HUES48 (cell line): ENCODE measurements around the gene SERGEF.

ENCODE experiments used
- H3K27ac ChIP-seq: one replicate; pipeline ENCODE4 v1.7.0; 2013; ENCODE audit warnings: low read depth, low read length, inconsistent platforms
- H3K27me3 ChIP-seq: 2 replicates; pipeline ENCODE4 v1.6.1; 2013; ENCODE audit warnings: mild to moderate bottlenecking, low read length; ENCODE audit not compliant: control insufficient read depth, insufficient read depth
- H3K36me3 ChIP-seq: 2 replicates; pipeline ENCODE4 v1.6.1; 2013; ENCODE audit warnings: low read length; ENCODE audit not compliant: control insufficient read depth, insufficient read depth
- H3K4me1 ChIP-seq: 2 replicates; pipeline ENCODE4 v1.6.1; 2013; ENCODE audit warnings: mild to moderate bottlenecking, low read length; ENCODE audit not compliant: control insufficient read depth, insufficient read depth
- H3K4me3 ChIP-seq: 2 replicates; pipeline ENCODE4 v1.5.1; 2013; ENCODE audit warnings: mild to moderate bottlenecking, low read depth, low read length
- H3K9ac ChIP-seq: 2 replicates; pipeline ENCODE4 v1.6.1; 2013; ENCODE audit warnings: mild to moderate bottlenecking, low read depth, low read length, moderate library complexity
- H3K9me3 ChIP-seq: 2 replicates; pipeline ENCODE4 v1.6.1; 2013; ENCODE audit warnings: low read length; ENCODE audit not compliant: control insufficient read depth, insufficient read depth

SERGEF gene

DNA sequence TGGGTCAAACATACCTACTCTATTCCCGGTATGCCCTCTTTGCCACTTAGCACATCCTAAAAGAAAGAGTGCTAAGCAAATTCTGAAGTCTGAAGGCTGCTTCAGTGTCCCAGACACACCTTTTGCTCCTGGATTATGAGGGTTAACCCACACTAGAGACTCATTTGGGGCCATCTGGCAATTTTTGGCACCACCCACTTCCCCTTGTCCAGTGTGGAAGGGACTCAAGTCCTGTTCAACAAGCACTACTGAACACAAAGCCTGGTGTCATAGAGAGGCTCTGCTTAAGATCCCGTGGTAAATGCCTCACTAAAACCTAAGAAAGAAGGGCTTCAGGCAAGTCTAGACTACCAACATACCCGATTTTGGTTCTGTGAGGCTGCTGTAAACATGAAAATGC, 85.8 kb downstream of the SERGEF start:
- Histone ChIP-seq H3K36me3 (0 out of 2 replicates have a peak, but pooled peaks cover 3% of the 10 kb centered on the region), H3K9me3 (no peaks in the 10 kb centered on the region), H3K9ac (no peak overlapping the region), H3K27ac (no peak overlapping the region), H3K4me1 (peaks cover 12% of the 10 kb centered on the region), H3K27me3 (no peaks in the 10 kb centered on the region), H3K4me3 (no peak overlapping the region)

DNA sequence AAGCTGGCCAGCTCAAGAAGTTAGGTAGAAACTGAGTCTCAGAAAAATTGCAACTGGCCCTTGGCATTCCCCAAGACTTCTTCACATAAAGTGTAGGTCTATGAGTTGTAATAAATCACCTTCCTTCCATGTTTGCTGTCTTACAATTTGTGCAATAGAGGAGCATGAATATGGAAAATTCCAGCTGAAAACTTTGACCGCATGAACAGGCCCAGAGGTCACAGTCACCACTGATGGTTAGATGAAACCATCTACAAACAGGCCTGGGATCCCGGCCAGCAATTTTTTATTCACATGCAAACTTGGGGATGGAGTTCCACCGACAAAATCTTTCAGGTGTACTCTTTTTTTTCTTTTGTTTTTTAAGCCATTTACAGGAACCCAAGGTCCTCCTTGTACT, 88.1 kb downstream of the SERGEF start:
- Histone ChIP-seq H3K9ac (no peak overlapping the region), H3K4me3 (no peak overlapping the region), H3K27ac (no peak overlapping the region)

DNA sequence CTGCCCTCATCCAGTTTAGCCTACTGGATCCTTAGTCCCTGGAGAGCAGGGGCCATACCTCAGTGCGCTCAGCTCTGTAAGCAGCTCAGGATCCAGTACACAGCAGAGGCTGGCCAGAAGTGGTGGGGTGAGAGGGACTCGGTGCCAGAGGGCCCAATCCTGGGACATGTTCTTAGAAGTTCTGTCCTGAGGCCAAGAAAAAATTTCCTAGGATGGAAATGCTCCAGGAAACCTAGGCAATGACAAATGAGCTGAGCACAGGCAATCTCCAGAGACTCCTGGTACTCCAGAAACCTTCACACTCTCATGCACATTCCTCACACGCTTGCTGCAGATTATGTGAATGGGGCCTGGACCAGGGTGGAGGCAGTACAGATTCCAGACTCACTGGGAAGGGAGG, 89.6 kb downstream of the SERGEF start:
- no peak overlapping the region for H3K27ac ChIP-seq
- no peaks in the 10 kb centered on the region for H3K9me3 ChIP-seq
- peaks cover 13% of the 10 kb centered on the region for H3K4me1 ChIP-seq
- no peaks in the 10 kb centered on the region for H3K27me3 ChIP-seq
- H3K4me3 ChIP-seq: no peak overlapping the region
- H3K9ac ChIP-seq: no peak overlapping the region
- H3K36me3 ChIP-seq: 0 out of 2 replicates have a peak, but pooled peaks cover 3% of the 10 kb centered on the region

More for the DNA sequence above, 88.1 kb downstream of the SERGEF start:
- Histone ChIP-seq H3K27me3 (no peaks in the 10 kb centered on the region), H3K4me1 (peaks cover 5% of the 10 kb centered on the region; the same call in 1 of the 2 replicates), H3K36me3 (0 out of 2 replicates have a peak, but pooled peaks cover 3% of the 10 kb centered on the region), H3K9me3 (no peaks in the 10 kb centered on the region)

DNA sequence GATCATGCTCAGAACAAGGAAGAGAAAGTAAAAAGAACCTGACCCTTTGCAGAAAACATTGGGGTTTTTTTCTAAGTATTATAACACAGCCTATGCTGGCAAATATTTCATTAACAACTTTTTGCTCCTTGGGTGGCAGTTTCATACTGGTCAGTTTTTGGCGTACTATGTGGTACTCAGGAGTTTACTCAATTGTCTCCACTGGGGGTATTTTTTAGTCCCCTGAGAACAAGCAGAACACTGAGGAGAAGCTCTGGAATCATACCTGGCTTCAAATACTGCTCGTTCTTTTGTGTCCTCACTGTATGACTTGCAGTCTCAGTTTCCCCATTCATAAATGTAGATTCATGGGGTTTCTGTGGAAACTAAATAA, 90.4 kb downstream of the SERGEF start:
- H3K9ac ChIP-seq: no peak overlapping the region
- H3K9me3 ChIP-seq: no peaks in the 10 kb centered on the region
- H3K27ac ChIP-seq: no peak overlapping the region
- H3K36me3 ChIP-seq: 0 out of 2 replicates have a peak, but pooled peaks cover 3% of the 10 kb centered on the region
- no peak overlapping the region for H3K4me3 ChIP-seq
- no peaks in the 10 kb centered on the region for H3K27me3 ChIP-seq
- H3K4me1 ChIP-seq: peaks cover 22% of the 10 kb centered on the region

DNA sequence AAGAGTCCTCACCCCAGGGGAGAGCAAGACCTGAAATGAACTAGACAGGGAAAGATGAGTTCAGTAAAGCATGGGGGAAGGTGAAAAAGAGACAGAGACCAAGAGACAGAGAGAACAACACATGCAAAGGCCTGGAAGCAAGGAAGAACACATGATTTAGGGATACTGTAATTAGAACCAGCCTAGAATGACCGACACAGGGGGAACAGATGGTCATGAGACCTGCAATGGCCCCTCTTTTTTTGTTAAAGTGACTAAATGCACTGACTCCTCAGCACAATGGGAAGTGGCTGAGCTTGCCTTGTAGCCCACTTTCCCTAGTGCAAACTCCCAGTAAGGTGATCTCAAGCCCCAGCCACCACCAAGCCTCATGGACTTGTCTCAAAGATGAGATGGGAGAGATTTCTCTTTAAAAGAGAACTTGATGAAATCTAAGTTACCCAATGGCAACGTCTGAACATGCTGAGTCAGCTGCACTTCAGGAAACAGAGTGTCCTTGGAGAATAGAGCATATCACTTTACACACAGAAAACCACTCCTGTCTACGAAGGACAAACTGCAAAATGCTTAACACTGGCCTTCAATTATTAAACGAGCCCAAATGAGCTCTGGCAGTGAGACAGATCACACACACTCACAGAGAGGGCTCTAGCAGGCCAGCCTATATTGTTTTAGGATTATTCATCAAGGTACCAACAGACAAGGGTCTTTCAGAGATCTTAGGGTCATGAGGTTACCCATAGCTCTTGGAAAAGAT, 91.0 kb downstream of the SERGEF start:
- no peak overlapping the region for H3K27ac ChIP-seq
- peaks cover 25% of the 10 kb centered on the region for H3K4me1 ChIP-seq
- no peaks in the 10 kb centered on the region for H3K9me3 ChIP-seq
- H3K4me3 ChIP-seq: no peak overlapping the region
- H3K27me3 ChIP-seq: no peaks in the 10 kb centered on the region
- H3K9ac ChIP-seq: no peak overlapping the region
- H3K36me3 ChIP-seq: 0 out of 2 replicates have a peak, but pooled peaks cover 3% of the 10 kb centered on the region

DNA sequence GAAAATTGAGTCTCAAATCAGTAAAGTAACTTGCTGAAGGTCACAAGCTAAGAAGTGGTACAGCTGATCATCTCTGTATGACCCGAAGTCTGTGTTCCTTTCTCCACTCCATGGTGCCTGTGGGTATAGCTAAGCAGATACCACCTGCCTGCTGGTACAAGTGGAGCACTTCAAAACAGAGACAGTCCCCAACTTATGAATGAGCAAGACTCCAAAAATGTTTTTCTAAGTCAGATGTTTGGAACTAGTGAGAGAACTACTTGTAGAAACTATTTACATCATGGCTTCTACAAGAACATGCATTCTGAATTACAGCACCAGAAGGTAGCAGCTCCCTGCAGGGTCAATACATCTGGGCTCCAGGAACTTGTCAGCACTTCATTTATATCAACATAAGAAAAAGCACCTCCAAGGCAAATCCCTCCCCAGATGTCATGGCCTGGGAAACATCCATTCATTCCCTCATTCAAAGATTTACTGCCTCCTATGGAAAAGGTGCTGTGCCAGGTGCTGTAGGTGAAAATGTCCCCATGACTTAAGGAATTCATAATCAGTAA, 94.7 kb downstream of the SERGEF start:
- Histone ChIP-seq H3K27me3 (no peaks in the 10 kb centered on the region), H3K4me1 (peaks cover 25% of the 10 kb centered on the region), H3K9ac (no peak overlapping the region), H3K27ac (peak overlapping the region; percentile 62), H3K4me3 (no peak overlapping the region), H3K9me3 (no peaks in the 10 kb centered on the region), H3K36me3 (0 out of 2 replicates have a peak, but pooled peaks cover 3% of the 10 kb centered on the region)

DNA sequence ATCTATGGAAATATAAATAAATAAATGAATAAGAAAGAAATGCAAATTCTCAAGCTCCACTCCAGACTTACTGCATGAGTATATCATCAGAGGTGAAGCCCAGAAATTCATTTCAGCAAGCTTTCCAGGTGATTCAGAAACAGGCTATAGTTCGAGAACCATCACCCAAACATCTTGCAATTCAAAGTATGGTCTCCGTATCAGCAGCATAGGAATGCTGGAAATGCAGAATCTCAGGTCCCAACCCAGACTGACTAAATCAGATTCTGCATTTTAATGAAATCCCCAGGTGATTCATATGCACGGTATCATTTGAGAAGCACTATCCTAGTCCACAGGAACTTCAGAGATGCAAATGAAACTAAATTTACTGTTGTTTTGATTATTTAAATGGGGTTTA, 95.3 kb downstream of the SERGEF start:
- Histone ChIP-seq H3K36me3 (no peaks in the 10 kb centered on the region), H3K4me3 (no peak overlapping the region), H3K4me1 (peaks cover 25% of the 10 kb centered on the region), H3K27me3 (no peaks in the 10 kb centered on the region), H3K9me3 (no peaks in the 10 kb centered on the region), H3K9ac (no peak overlapping the region), H3K27ac (peak overlapping the region; percentile 62)

DNA sequence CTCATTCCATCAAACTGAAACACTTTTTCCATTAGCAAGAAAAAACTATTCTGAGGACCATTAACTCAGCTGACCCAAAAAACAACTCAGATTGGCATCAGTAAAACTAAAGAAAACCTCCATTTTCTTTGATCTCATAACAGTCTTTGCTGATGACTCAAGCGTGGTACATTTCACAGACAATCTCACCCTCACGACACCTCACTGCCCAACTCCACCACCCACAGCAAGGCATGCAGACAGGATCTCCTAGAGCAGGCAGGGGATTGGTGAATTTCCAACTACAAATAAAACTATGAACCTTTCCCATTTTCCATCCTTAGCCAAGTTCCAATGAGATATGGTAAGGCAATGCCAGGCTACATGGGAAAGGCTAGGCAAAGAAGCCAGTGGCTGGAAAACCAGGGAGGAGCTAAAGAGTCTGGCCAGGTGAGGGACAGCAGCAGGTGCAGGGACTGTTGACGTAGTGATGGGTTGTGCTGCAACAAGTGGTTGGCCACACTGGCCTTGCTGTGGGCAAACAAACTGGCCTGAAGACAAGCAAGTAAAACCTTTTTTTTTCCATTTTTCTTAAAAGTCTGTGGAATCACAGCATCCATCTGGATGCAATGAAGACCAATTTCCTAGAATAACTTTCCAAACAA, 97.2 kb downstream of the SERGEF start:
- Histone ChIP-seq H3K4me3 (no peak overlapping the region), H3K27me3 (no peaks in the 10 kb centered on the region), H3K9me3 (no peaks in the 10 kb centered on the region), H3K9ac (no peak overlapping the region), H3K4me1 (peaks cover 20% of the 10 kb centered on the region), H3K27ac (no peak overlapping the region), H3K36me3 (no peaks in the 10 kb centered on the region)

DNA sequence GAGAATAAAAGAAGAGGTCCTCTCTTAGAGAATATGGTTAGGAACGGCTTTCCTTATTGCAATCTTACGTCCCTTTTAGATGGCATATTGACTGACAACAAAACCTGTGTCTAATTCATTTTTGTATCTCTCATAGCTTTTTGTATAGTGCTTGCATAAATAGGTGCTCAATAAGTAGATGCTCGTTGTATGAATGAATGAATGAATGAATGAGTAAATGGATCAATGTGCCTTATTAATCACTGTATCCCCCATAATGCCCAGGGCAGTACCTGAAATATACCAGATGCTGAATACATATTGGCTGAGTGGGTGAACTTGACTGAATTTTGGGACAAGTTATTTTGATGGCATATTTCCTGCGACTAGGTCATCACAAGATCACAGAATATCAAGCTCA, 97.9 kb downstream of the SERGEF start:
- Histone ChIP-seq H3K4me3 (no peak overlapping the region), H3K9ac (no peak overlapping the region), H3K4me1 (peaks cover 20% of the 10 kb centered on the region), H3K27me3 (no peaks in the 10 kb centered on the region), H3K36me3 (no peaks in the 10 kb centered on the region), H3K9me3 (no peaks in the 10 kb centered on the region), H3K27ac (no peak overlapping the region)

DNA sequence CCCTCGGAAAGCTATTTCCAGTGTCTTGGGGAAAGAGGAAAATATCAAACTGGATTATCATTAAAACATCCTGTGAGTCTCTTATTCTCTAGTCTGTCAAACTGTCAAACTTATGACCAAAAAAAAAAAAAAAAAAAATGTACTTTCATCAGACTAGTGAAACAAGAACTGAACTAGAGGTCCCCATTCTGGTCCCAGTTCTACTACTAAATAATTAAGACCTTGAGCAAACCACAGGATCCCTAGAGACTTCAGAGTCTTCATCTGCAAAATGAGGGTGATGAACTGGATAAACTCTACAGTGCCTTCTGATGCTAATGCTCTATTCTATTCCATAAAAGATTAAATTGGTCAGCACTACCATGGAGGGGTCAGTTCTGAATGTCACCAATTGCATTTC, 105.8 kb downstream of the SERGEF start:
- no peaks in the 10 kb centered on the region for H3K27me3 ChIP-seq
- H3K9ac ChIP-seq: no peak overlapping the region
- no peaks in the 10 kb centered on the region for H3K36me3 ChIP-seq
- H3K4me3 ChIP-seq: no peak overlapping the region
- H3K27ac ChIP-seq: no peak overlapping the region
- H3K4me1 ChIP-seq: peaks cover 11% of the 10 kb centered on the region
- no peaks in the 10 kb centered on the region for H3K9me3 ChIP-seq

DNA sequence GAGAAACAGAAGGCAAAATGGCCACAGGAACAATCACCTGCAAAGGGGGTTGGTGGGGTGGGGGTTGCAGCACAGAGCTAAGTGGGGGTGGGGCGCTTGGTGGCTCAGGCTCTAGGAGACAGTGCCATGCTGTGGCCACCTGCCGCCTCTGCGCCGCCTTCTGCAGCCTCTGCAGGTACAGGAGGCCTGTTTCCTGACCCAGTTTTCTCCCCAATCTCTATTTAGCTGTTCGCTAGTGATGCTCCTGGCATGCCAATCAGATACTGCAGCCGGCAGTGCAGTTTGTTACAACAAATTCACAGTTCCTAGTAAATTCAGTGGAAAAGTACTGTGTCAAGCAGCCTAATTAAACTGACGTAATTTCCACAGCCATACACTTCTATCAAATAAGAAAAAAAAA, 106.4 kb downstream of the SERGEF start:
- H3K4me3 ChIP-seq: no peak overlapping the region
- H3K27ac ChIP-seq: no peak overlapping the region
- H3K36me3 ChIP-seq: no peaks in the 10 kb centered on the region
- H3K27me3 ChIP-seq: no peaks in the 10 kb centered on the region
- H3K4me1 ChIP-seq: peaks cover 11% of the 10 kb centered on the region
- H3K9ac ChIP-seq: 0 out of 2 replicates have a peak overlapping the region, but pooled peaks have one; percentile 34
- H3K9me3 ChIP-seq: no peaks in the 10 kb centered on the region
